ENCODE measurements around the gene HS2ST1.

Gene HS2ST1

GRCh38 chr1:86933051-86933450 lies 18.6 kb downstream of the HS2ST1 start:
- H3K4me2 ChIP-seq (ENCODE audit: low read length): no peak overlapping the region
- H3K9me3 ChIP-seq (ENCODE audit: control insufficient read depth, low read length): no peaks in the 10 kb centered on the region
- no peaks in the 10 kb centered on the region for H3K4me1 ChIP-seq
- no peak for TF ChIP-seq CTCF (IDR thresholded peaks at IDR 0.05)
- H3K27ac ChIP-seq: no peak overlapping the region
- H3K36me3 ChIP-seq (ENCODE audit: control insufficient read depth, insufficient read depth, low read length): no peaks in the 10 kb centered on the region
- H3K79me2 ChIP-seq: no peaks in the 10 kb centered on the region
- no peak overlapping the region for H3K9ac ChIP-seq
- H3K4me3 ChIP-seq (ENCODE audit: low read depth, low read length): no peak overlapping the region
- no peaks in the 10 kb centered on the region for H3K27me3 ChIP-seq (ENCODE audit: control insufficient read depth, insufficient read depth, low read length)
- H2AFZ ChIP-seq: no peak overlapping the region

- Histone ChIP-seq H3K79me2 (no peaks in the 10 kb centered on the region), H3K27ac (no peak overlapping the region), H3K9ac (no peak overlapping the region), H3K27me3 (ENCODE audit: control insufficient read depth, insufficient read depth, low read length) (no peaks in the 10 kb centered on the region), H3K4me3 (ENCODE audit: low read depth, low read length) (no peak overlapping the region), H3K4me2 (ENCODE audit: low read length) (no peak overlapping the region), H2AFZ (no peak overlapping the region), H3K36me3 (ENCODE audit: control insufficient read depth, insufficient read depth, low read length) (no peaks in the 10 kb centered on the region), H3K4me1 (no peaks in the 10 kb centered on the region), H3K9me3 (ENCODE audit: control insufficient read depth, low read length) (no peaks in the 10 kb centered on the region)
- no peak for TF ChIP-seq CTCF (IDR thresholded peaks at IDR 0.05)
Measured at GRCh38 chr1:86933562-86934377, 19.3 kb downstream of the HS2ST1 start.

- Histone ChIP-seq H3K79me2 (no peaks in the 10 kb centered on the region), H3K9ac (no peak overlapping the region), H2AFZ (no peak overlapping the region), H3K27me3 (ENCODE audit: control insufficient read depth, insufficient read depth, low read length) (no peaks in the 10 kb centered on the region), H3K4me1 (no peaks in the 10 kb centered on the region), H3K4me3 (ENCODE audit: low read depth, low read length) (no peak overlapping the region), H3K9me3 (ENCODE audit: control insufficient read depth, low read length) (no peaks in the 10 kb centered on the region), H3K36me3 (ENCODE audit: control insufficient read depth, insufficient read depth, low read length) (no peaks in the 10 kb centered on the region), H3K27ac (no peak overlapping the region), H3K4me2 (ENCODE audit: low read length) (no peak overlapping the region)
- TF ChIP-seq CTCF (IDR thresholded peaks at IDR 0.05): no peak
Measured at GRCh38 chr1:86938450-86938849, 24.0 kb downstream of the HS2ST1 start.

GRCh38 chr1:86938855-86939254 lies 24.4 kb downstream of the HS2ST1 start:
- Histone ChIP-seq H3K79me2 (no peaks in the 10 kb centered on the region), H3K27ac (no peak overlapping the region), H3K9me3 (ENCODE audit: control insufficient read depth, low read length) (no peaks in the 10 kb centered on the region), H3K27me3 (ENCODE audit: control insufficient read depth, insufficient read depth, low read length) (no peaks in the 10 kb centered on the region), H3K4me1 (no peaks in the 10 kb centered on the region), H3K9ac (no peak overlapping the region), H3K36me3 (ENCODE audit: control insufficient read depth, insufficient read depth, low read length) (no peaks in the 10 kb centered on the region), H2AFZ (no peak overlapping the region), H3K4me3 (ENCODE audit: low read depth, low read length) (no peak overlapping the region), H3K4me2 (ENCODE audit: low read length) (no peak overlapping the region)
- no peak for TF ChIP-seq CTCF (IDR thresholded peaks at IDR 0.05)

- H3K27ac ChIP-seq: no peak overlapping the region
- no peak overlapping the region for H3K9ac ChIP-seq
- H3K9me3 ChIP-seq (ENCODE audit: control insufficient read depth, low read length): no peaks in the 10 kb centered on the region
- H3K36me3 ChIP-seq (ENCODE audit: control insufficient read depth, insufficient read depth, low read length): no peaks in the 10 kb centered on the region
- no peaks in the 10 kb centered on the region for H3K4me1 ChIP-seq
- H2AFZ ChIP-seq: no peak overlapping the region
- H3K79me2 ChIP-seq: no peaks in the 10 kb centered on the region
- no peaks in the 10 kb centered on the region for H3K27me3 ChIP-seq (ENCODE audit: control insufficient read depth, insufficient read depth, low read length)
- H3K4me3 ChIP-seq (ENCODE audit: low read depth, low read length): no peak overlapping the region
- H3K4me2 ChIP-seq (ENCODE audit: low read length): no peak overlapping the region
- TF ChIP-seq CTCF (IDR thresholded peaks at IDR 0.05): no peak
Measured at GRCh38 chr1:86939406-86939805, 25.0 kb downstream of the HS2ST1 start.
